Endodermal cell (in vitro differentiated cells): ENCODE measurements around the gene ATF7. TPM values are rescaled to one million over a fixed set of nuclear protein-coding genes. Genes with fewer than 3 reads are reported as not detected.

Experiments used
- DNase-seq: peaks from one replicate; pipeline ENCODE4 v3.0.0-alpha.2; 2017
- H3K27ac ChIP-seq: 2 replicates; pipeline ENCODE4 v1.5.1; 2013; ENCODE audit warnings: mild to moderate bottlenecking, low read depth, low read length, moderate library complexity
- H3K27me3 ChIP-seq: 2 replicates; pipeline ENCODE4 v1.6.1; 2013; ENCODE audit warnings: mild to moderate bottlenecking, low read length, moderate library complexity; ENCODE audit not compliant: insufficient read depth, control insufficient read depth, poor library complexity, severe bottlenecking
- H3K36me3 ChIP-seq: 2 replicates; pipeline ENCODE4 v1.7.0; 2013; ENCODE audit warnings: mild to moderate bottlenecking, low read length, moderate library complexity; ENCODE audit not compliant: control insufficient read depth, insufficient read depth
- H3K4me1 ChIP-seq: one replicate; pipeline ENCODE4 v1.7.0; 2013; ENCODE audit warnings: low read length; ENCODE audit not compliant: control insufficient read depth, insufficient read depth
- H3K4me3 ChIP-seq: 2 replicates; pipeline ENCODE4 v1.5.1; 2013; ENCODE audit warnings: mild to moderate bottlenecking, low read length, moderate library complexity
- H3K9ac ChIP-seq: 2 replicates; pipeline ENCODE4 v1.6.1; 2013; ENCODE audit warnings: mild to moderate bottlenecking, low read length, moderate library complexity; ENCODE audit not compliant: poor library complexity, severe bottlenecking; ENCODE audit errors: extremely low read depth
- H3K9me3 ChIP-seq: 2 replicates; pipeline ENCODE4 v1.6.1; 2013; ENCODE audit warnings: mild to moderate bottlenecking, low read length, moderate library complexity; ENCODE audit not compliant: control insufficient read depth
- H3K27ac Mint-ChIP-seq: 2 replicates; pipeline ENCODE4 v1.8.0; 2020; ENCODE audit warnings: mixed read lengths
- H3K27me3 Mint-ChIP-seq: 2 replicates; pipeline ENCODE4 v1.8.0; 2021; ENCODE audit warnings: mild to moderate bottlenecking, mixed read lengths; ENCODE audit not compliant: insufficient read depth
- H3K36me3 Mint-ChIP-seq: 2 replicates; pipeline ENCODE4 v1.8.0; 2020; ENCODE audit warnings: low read depth, mixed read lengths
- H3K4me1 Mint-ChIP-seq: 2 replicates; pipeline ENCODE4 v1.8.0; 2020; ENCODE audit warnings: mixed read lengths
- H3K4me3 Mint-ChIP-seq: 2 replicates; pipeline ENCODE4 v1.8.0; 2020; ENCODE audit warnings: mild to moderate bottlenecking, moderate library complexity, mixed read lengths
- H3K9me3 Mint-ChIP-seq: 2 replicates; pipeline ENCODE4 v1.8.0; 2020; ENCODE audit warnings: mild to moderate bottlenecking, mixed read lengths
- WGBS, 2 experiments: methylation state at CpG; one replicate each; pipeline versions ENCODE4 v1.1.5 to v1.1.7; 2013; ENCODE audit warnings: missing lambda C conversion rate in 2 of 2, mixed read lengths in 1 of 2; ENCODE audit not compliant: insufficient coverage in 1 of 2, insufficient read length in 1 of 2; 5-methylcytosine and 5-hydroxymethylcytosine counted together
- total RNA-seq, 2 donors: library from RNA; stranded (reverse); fragmentation: NEBNext Ultra II Directional in 1 of 2; extraction: Animal tissue kit (Norgen Biotek cat#: 25700) in 1 of 2; gene quantifications; 2 replicates in 1 of 2; 3 replicates in 1 of 2; pipeline ENCODE4 v1.2.1, GENCODE V29; 2021
- TF ChIP-seq, protein P1 (sequence below): fragments of 200-600 bp; sonication (generic); conservative IDR thresholded peaks from 2 replicates; pipeline ENCODE4 v1.5.0; 2021; ENCODE audit warnings: antibody characterized with exemption, mild to moderate bottlenecking

ATF7 gene
- total RNA-seq, 2 donors from 2014 or later: 29.0 to 36.6 TPM

GRCh38 chr12:53524476-53524875 lies 101.7 kb downstream of the ATF7 start:
- Histone ChIP-seq H3K27ac (no peak overlapping the region), H3K4me1 (no peaks in the 10 kb centered on the region), H3K27me3 (no peaks in the 10 kb centered on the region), H3K9me3 (no peaks in the 10 kb centered on the region), H3K9ac (no peak overlapping the region), H3K36me3 (peaks cover 55% of the 10 kb centered on the region), H3K4me3 (no peak overlapping the region)
- H3K36me3 Mint-ChIP-seq: peaks cover 59% of the 10 kb centered on the region
- no peak overlapping the region for H3K4me3 Mint-ChIP-seq
- no peak for DNase-seq
- no peak overlapping the region for H3K27ac Mint-ChIP-seq
- TF ChIP-seq, protein P1, sequence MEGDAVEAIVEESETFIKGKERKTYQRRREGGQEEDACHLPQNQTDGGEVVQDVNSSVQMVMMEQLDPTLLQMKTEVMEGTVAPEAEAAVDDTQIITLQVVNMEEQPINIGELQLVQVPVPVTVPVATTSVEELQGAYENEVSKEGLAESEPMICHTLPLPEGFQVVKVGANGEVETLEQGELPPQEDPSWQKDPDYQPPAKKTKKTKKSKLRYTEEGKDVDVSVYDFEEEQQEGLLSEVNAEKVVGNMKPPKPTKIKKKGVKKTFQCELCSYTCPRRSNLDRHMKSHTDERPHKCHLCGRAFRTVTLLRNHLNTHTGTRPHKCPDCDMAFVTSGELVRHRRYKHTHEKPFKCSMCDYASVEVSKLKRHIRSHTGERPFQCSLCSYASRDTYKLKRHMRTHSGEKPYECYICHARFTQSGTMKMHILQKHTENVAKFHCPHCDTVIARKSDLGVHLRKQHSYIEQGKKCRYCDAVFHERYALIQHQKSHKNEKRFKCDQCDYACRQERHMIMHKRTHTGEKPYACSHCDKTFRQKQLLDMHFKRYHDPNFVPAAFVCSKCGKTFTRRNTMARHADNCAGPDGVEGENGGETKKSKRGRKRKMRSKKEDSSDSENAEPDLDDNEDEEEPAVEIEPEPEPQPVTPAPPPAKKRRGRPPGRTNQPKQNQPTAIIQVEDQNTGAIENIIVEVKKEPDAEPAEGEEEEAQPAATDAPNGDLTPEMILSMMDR: no peak
- H3K27me3 Mint-ChIP-seq: no peaks in the 10 kb centered on the region
- 96 to 99% methylated on average over 5 to 13 of the region's 13 CpGs for WGBS, 2 experiments
- H3K4me1 Mint-ChIP-seq: no peaks in the 10 kb centered on the region
- no peaks in the 10 kb centered on the region for H3K9me3 Mint-ChIP-seq

DNA sequence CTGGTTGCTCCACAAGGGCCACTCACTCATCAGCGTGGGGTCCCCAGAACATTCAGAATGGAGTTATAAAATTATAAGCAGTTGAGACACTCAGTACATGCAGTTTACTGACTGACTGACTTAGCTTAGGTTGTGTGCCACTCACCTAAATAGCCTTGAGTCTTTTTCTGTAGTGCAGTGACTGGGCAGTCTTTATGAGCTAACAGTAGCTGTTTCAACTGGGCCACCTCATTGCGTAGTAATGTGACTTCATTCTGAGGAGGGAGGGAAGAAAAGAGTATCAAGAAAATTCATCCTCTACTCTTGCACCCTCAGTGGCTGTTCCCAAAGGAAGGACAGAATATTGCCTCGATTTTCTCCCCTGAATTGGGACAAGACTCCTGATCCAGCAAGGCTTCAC lies 103.1 kb downstream of the ATF7 start:
- Mint-ChIP-seq H3K27ac (no peak overlapping the region), H3K4me1 (no peaks in the 10 kb centered on the region), H3K36me3 (peaks cover 60% of the 10 kb centered on the region), H3K27me3 (no peaks in the 10 kb centered on the region), H3K9me3 (no peaks in the 10 kb centered on the region), H3K4me3 (no peak overlapping the region)
- H3K27ac ChIP-seq: no peak overlapping the region
- no peaks in the 10 kb centered on the region for H3K27me3 ChIP-seq
- no peaks in the 10 kb centered on the region for H3K4me1 ChIP-seq
- H3K9ac ChIP-seq: no peak overlapping the region
- TF ChIP-seq, protein P1: no peak
- no peak for DNase-seq
- no peak overlapping the region for H3K4me3 ChIP-seq
- H3K36me3 ChIP-seq: peaks cover 65% of the 10 kb centered on the region
- H3K9me3 ChIP-seq: no peaks in the 10 kb centered on the region
- 85 to 100% methylated on average over 2 to 3 of the region's 3 CpGs for WGBS, 2 experiments

GRCh38 chr12:53518381-53518780 lies 107.8 kb downstream of the ATF7 start:
- no peaks in the 10 kb centered on the region for H3K4me1 ChIP-seq
- no peaks in the 10 kb centered on the region for H3K27me3 ChIP-seq
- H3K9me3 ChIP-seq: no peaks in the 10 kb centered on the region
- no peak overlapping the region for H3K27ac ChIP-seq
- no peak overlapping the region for H3K9ac ChIP-seq
- no peak overlapping the region for H3K4me3 ChIP-seq
- H3K4me3 Mint-ChIP-seq: no peak overlapping the region
- no peak for DNase-seq
- no peaks in the 10 kb centered on the region for H3K27me3 Mint-ChIP-seq
- no peak overlapping the region for H3K27ac Mint-ChIP-seq
- TF ChIP-seq, protein P1: no peak
- H3K9me3 Mint-ChIP-seq: no peaks in the 10 kb centered on the region
- H3K36me3 Mint-ChIP-seq: peaks cover 63% of the 10 kb centered on the region
- H3K36me3 ChIP-seq: peaks cover 77% of the 10 kb centered on the region
- H3K4me1 Mint-ChIP-seq: no peaks in the 10 kb centered on the region
- WGBS, 2 experiments: 89 to 96% methylated on average over 5 of the region's 5 CpGs
